T follicular helper cell (primary cell): ENCODE measurements around the gene TMEM98.
"Not testable (repeated sequence)": the region's sequence is repeated elsewhere in the genome, so short reads cannot be mapped to it uniquely, and the experiment has no call there.

Experiments used
- DNase-seq: peaks from one replicate; pipeline ENCODE4 v3.0.0-alpha.2; 2020; ENCODE audit warnings: low read depth

Gene TMEM98

DNA sequence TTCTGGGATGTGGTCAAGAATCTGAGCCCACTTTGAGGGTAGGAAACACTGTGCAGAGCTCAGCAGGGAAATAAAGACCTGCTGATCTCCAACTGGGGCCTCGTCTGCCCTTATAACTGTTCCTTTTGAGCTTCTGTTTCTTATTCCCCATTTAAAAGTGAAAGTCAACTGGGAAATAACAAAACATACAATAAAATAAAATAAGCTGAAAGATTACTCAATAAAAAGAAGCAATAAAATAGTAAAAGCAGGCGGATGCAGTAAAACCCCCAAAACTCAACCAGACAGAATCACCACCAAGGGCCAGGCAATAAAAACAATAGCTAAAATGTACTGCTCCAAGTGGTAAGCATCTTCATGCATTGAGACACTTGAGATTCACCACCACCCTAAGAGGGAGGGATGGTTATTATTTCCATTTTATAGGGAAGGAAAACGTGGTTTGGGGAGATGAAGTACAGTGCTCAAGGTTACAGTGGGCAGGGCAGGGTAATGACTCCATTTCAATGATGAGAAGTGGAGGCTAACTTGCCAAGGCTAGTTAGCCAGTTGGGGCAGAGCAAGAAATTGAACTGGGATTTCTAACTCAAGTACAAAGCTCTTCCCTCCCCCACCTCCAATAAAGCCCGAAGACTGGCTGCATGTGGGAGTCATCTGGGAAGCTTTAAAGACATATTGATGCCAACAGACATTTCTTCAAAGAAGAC, 57.2 kb downstream of the TMEM98 start:
- DNase-seq = no peak

DNA sequence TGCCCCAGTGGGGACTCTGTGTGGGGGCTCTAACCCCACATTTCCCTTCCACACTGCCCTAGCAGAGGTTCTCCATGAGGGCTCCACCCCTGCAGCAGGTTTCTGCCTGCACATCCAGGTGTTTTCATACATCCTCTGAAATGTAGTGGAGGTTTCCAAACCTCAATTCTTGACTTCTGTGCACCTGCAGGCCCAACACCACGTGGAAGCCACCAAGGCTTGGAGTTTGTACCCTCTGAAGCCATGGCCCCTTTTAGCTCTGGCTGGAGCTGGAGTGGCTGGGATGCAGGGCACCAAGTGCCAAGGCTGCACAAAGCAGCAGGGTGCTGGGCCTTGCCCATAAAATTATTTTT, 59.5 kb downstream of the TMEM98 start:
- DNase-seq = not testable (repeated sequence)

DNA sequence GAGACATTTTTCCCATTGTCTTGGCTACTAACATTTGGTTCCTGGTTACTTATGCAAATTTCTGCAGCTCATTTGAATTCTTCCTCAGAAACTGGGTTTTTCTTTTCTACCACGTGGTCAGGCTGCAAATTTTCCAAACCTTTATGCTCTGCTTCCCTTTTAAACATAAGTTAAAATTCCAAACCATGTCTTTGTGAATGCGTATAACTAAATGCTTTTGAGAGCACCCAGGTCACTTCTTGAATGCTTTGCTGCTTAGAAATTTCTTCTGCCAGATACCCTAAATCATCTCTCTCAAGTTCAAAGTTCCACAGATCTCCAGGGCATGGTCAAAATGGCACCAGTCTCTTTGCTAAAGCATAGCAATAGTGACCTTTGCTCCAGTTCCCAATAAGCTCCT, 59.9 kb downstream of the TMEM98 start:
- DNase-seq = not testable (repeated sequence)

DNA sequence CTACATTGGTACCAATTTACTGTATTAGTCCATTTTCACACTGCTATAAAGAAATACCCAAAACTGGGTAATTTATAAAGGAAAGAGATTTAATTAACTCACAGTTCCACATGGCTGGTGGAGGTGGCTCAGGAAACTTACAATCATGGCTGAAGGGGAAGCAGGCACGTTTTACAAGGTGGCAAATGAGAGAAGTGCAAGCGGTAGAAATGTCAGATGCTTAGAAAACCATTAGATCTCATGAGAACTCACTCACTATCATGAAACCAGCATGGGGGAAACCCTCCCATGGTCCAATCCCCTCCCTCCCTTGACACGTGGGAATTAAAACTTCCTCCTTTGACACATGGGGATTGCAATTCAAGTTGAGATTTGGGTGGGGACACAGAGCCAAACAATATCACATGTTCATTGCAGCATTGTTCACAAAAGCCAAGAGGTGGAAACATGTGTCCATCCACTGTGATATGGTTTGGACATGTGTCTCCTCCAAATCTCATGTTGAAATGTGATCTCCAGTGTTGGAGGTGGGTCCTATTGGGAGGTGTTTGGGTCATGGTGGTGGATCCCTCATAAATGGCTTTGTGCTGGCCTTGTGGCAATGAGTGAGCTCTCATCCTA, 60.6 kb downstream of the TMEM98 start:
- DNase-seq = no peak

DNA sequence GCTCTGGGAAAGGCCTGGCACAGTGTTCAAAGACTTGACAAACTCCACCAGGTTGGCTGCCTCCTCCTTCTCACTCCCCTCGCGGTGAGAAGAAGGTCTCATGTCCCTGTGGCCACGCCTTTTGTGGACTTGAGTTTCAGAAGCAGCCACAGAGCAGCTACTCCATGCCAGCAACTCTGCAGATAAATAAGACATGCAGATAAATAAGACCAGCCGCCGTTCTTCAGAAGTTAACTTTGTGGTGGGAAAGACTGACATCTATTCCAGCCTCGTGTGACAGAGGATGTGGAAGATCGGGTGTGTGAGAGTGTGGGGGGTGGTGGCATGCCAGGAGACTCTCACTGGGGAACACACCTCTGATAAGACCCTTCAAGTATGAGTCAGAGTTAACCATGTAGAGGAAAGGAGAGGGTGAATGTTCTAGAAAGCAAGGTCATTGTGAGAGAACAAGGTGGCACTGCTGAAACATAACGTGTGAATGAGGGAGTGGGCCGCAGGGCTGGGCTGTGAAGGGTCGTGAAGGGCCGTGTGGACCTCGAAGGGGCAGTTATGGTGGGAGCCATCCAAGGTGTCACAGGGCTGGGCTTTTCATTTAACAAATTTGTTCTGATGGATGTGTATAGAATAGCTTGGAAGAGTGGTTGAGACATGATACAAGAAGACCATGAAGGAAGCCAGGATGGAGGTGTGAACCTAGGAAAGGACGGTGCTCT, 64.5 kb downstream of the TMEM98 start:
- DNase-seq = no peak

DNA sequence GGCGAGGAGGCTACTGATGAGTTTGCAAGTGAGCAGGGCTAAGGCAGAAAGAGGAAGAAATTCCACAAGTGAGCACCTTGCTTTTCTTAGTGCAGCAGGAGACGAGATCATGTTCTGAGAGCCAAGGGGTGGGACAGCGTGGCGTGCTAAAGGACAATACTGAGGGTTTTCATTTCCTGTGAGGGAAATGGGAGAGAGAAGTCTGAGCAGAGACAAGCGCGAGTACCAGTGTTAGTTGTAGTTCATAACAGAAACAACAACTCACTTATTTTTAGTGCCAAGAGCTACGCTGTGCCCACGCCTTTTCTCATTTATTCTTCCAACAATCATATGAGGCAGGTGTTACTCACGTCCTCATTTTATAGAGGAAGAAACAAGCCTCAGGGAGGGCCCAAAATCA, 66.0 kb downstream of the TMEM98 start:
- DNase-seq = no peak
